K562 (cell line): ENCODE results near the gene RPTOR. TPM values are rescaled to one million over a fixed set of nuclear protein-coding genes. Genes with fewer than 3 reads are reported as not detected.
A peak's percentile ranks its signal among the peaks of the same experiment; 100 is the strongest.

ENCODE experiments used
- ATAC-seq: fragments of 200-7000 bp; cut with Tn5 transposase; 3 replicates; pipeline ENCODE4 v1.9.1; 2020; ENCODE audit warnings: moderate library complexity
- BruUV-seq: library from RNA; stranded (reverse); fragments of 400-500 nt; replicated peaks from 2 replicates; lab custom pipeline; 2021; lab: Mats Ljungman, UMichigan
- CTCF ChIA-PET: fragments of 300-600 bp; formaldehyde crosslinking; extraction: SDS; loops from one replicate; lab custom pipeline; 2021; ENCODE audit warnings: low intra/inter-chr PET ratio; lab: Yijun Ruan, JAX
- POLR2A ChIA-PET: fragments of 300-600, 350-650 bp; sonication (Branson Sonifier 250); formaldehyde crosslinking; extraction: SDS; loops from one replicate; lab custom pipeline; 2021; ENCODE audit warnings: antibody characterized with exemption, inconsistent platforms; lab: Yijun Ruan, JAX
- DNase-seq, 4 experiments: peaks; one replicate each; pipeline versions ENCODE4 v3.0.0 to v3.0.0-alpha.2; 2011 to 2018; ENCODE audit warnings: low spot score in 3 of 4, mixed read lengths in 3 of 4; ENCODE audit errors: extremely low read depth in 1 of 4
- FAIRE-seq: peaks from 2 replicates; lab custom pipeline; 2011; peaks lifted over from hg19 to GRCh38; lab: Jason Lieb, UNC
- H2AFZ ChIP-seq: 2 replicates; pipeline ENCODE4 v1.6.0; 2011; ENCODE audit warnings: low read depth, low read length, control low read depth, inconsistent platforms
- H3K27ac ChIP-seq: fragments of 200-600 bp; 3 replicates; pipeline ENCODE4 v1.8.0; 2011; ENCODE audit warnings: low read depth, mild to moderate bottlenecking, control low read depth, inconsistent platforms, low read length, moderate library complexity, mixed read lengths; ENCODE audit errors: extremely low read depth
- H3K27me3 ChIP-seq, 2 experiments: fragments of 300-600 bp in 1 of 2; 2 replicates in 1 of 2; 3 replicates in 1 of 2; pipeline versions ENCODE4 v1.6.0 to v1.8.0; 2011; ENCODE audit warnings: inconsistent platforms in 2 of 2, low read length in 2 of 2, mild to moderate bottlenecking in 1 of 2, mixed read lengths in 1 of 2, moderate library complexity in 1 of 2; ENCODE audit not compliant: control insufficient read depth in 2 of 2, insufficient read depth in 2 of 2
- H3K36me3 ChIP-seq: fragments of 300-600 bp; 3 replicates; pipeline ENCODE4 v1.8.0; 2011; ENCODE audit warnings: mild to moderate bottlenecking, low read length, inconsistent platforms; ENCODE audit not compliant: control insufficient read depth, insufficient read depth
- H3K4me1 ChIP-seq, 2 experiments: fragments of 200-600 bp in 1 of 2; replicated peaks in 1 of 2; 2 replicates in 1 of 2; 3 replicates in 1 of 2; pipeline versions ENCODE4 v1.5.1 to v1.8.0; 2011; ENCODE audit warnings: inconsistent platforms in 2 of 2, low read length in 2 of 2, mild to moderate bottlenecking in 1 of 2, mixed read lengths in 1 of 2, moderate library complexity in 1 of 2; ENCODE audit not compliant: control insufficient read depth in 2 of 2, insufficient read depth in 2 of 2
- H3K4me2 ChIP-seq: 2 replicates; pipeline ENCODE4 v1.6.1; 2011; ENCODE audit warnings: low read length, control low read depth, inconsistent platforms, mixed read lengths; ENCODE audit not compliant: insufficient read depth
- H3K4me3 ChIP-seq: fragments of 200-600 bp; sonication (generic), shearing (Covaris generic); 2 replicates; pipeline ENCODE4 v1.5.1; 2016; ENCODE audit warnings: control low read depth, inconsistent platforms
- H3K79me2 ChIP-seq: fragments of 200-600 bp; 3 replicates; pipeline ENCODE4 v1.8.0; 2011; ENCODE audit warnings: low read length, inconsistent platforms; ENCODE audit not compliant: control insufficient read depth, insufficient read depth
- H3K9ac ChIP-seq, 2 experiments: 2 replicates each; pipeline versions ENCODE4 v1.6.0 to v1.6.1; 2011; ENCODE audit warnings: low read depth in 2 of 2, low read length in 2 of 2, control low read depth in 1 of 2, inconsistent platforms in 1 of 2, mild to moderate bottlenecking in 1 of 2, mixed read lengths in 1 of 2; ENCODE audit not compliant: insufficient read depth in 1 of 2
- H3K9me1 ChIP-seq: one replicate; pipeline ENCODE4 v1.6.0; 2011; ENCODE audit warnings: inconsistent platforms, mild to moderate bottlenecking, low read length, moderate library complexity; ENCODE audit not compliant: control insufficient read depth, insufficient read depth
- H3K9me3 ChIP-seq: replicated peaks from 2 replicates; pipeline ENCODE4 v1.5.1; 2011; ENCODE audit warnings: low read depth, low read length, inconsistent platforms; ENCODE audit not compliant: control insufficient read depth, insufficient read depth
- H4K20me1 ChIP-seq: replicated peaks from 2 replicates; pipeline ENCODE4 v1.6.1; 2011; ENCODE audit warnings: low read length, inconsistent platforms, mixed read lengths; ENCODE audit not compliant: control insufficient read depth, insufficient read depth
- CAMTA2 ChIP-seq: fragments of 250-450 bp; sonication (Bioruptor Pico); conservative IDR thresholded peaks from 2 replicates; pipeline ENCODE4 v1.5.1; 2022
- FIP1L1 ChIP-seq: fragments of 200-400 bp; formaldehyde crosslinking; IDR thresholded peaks from 2 replicates; pipeline ENCODE4 v1.6.1; 2018; ENCODE audit warnings: mild to moderate bottlenecking, low read depth, low read length; ENCODE audit not compliant: poor library complexity, severe bottlenecking
- L3MBTL2 ChIP-seq: fragments of 450-650 bp; IDR thresholded peaks from 2 replicates; pipeline ENCODE4 v1.6.1; 2016; ENCODE audit warnings: mild to moderate bottlenecking, moderate library complexity
- MTA2 ChIP-seq: fragments of 450-650 bp; IDR thresholded peaks from 2 replicates; pipeline ENCODE4 v1.6.1; 2016; ENCODE audit warnings: low read depth
- MTF1 ChIP-seq: fragments of 250-450 bp; sonication (Bioruptor Pico); IDR thresholded peaks from 2 replicates; pipeline ENCODE4 v1.9.0; 2021; ENCODE audit warnings: moderate library complexity, mild to moderate bottlenecking, inconsistent platforms, borderline replicate concordance
- PTBP1 ChIP-seq: fragments of 200-400 bp; formaldehyde crosslinking; IDR thresholded peaks from 2 replicates; pipeline ENCODE4 v1.6.1; 2017; ENCODE audit warnings: low read depth, low read length
- SMAD2 ChIP-seq: fragments of 150-350 bp; IDR thresholded peaks from 2 replicates; pipeline ENCODE4 v1.6.1; 2014; ENCODE audit warnings: low read depth, mild to moderate bottlenecking, low read length
- SUPT5H ChIP-seq: fragments of 450-650 bp; IDR thresholded peaks from 2 replicates; pipeline ENCODE4 v1.6.1; 2016
- ZNF143 ChIP-seq: sonication (generic); formaldehyde crosslinking; IDR thresholded peaks from 2 replicates; pipeline ENCODE4 v1.9.0; 2022; ENCODE audit warnings: mild to moderate bottlenecking, missing genetic modification reagents
- ZNF239 ChIP-seq: fragments of 250-450 bp; sonication (Bioruptor Pico); IDR thresholded peaks from 2 replicates; pipeline ENCODE4 v1.4.0; 2020; ENCODE audit warnings: mild to moderate bottlenecking
- ZNF668 ChIP-seq: fragments of 250-450 bp; sonication (Bioruptor Pico); IDR thresholded peaks from 2 replicates; pipeline ENCODE4 v1.8.0; 2022; ENCODE audit warnings: mild to moderate bottlenecking, inconsistent platforms
- ZNF707 ChIP-seq: fragments of 250-450 bp; sonication (Bioruptor Pico); conservative IDR thresholded peaks from 2 replicates; pipeline ENCODE4 v1.8.0; 2022; ENCODE audit warnings: inconsistent platforms, mild to moderate bottlenecking, moderate library complexity
- WGBS: fragments of 100-300 bp; shearing (Covaris generic); methylation state at CpG from one replicate; pipeline ENCODE4 v1.1.6; 2016; ENCODE audit warnings: low coverage, mixed read lengths; ENCODE audit not compliant: insufficient coverage; ENCODE audit errors: missing lambda C conversion rate; 5-methylcytosine and 5-hydroxymethylcytosine counted together
- in situ Hi-C: fragments of 300-500 bp; cut with MboI; formaldehyde crosslinking; loops from 4 replicates; pipeline ENCODE4 v1.15.0; 2018; ENCODE audit warnings: inconsistent platforms, mixed read lengths
- intact Hi-C: fragments of 100-400 bp; cut with micrococcal nuclease; formaldehyde crosslinking; loops from 2 replicates; pipeline ENCODE4 v1.14.2; 2022
- polyA plus RNA-seq, 8 experiments: library from polyadenylated mRNA; depleted of rRNA in 4 of 8; stranded (reverse) in 5 of 8; unstranded in 3 of 8; fragments of >200 nt; fragmentation: Nextera tagmentation in 2 of 8; fragmentation: Illumina TruSeq in 1 of 8; extraction: Ambion mirVana in 2 of 8; extraction: Trizol in 1 of 8; gene quantifications; 2 replicates each; pipeline versions ENCODE4 v1.2.1 to v1.2.3, GENCODE V29; 2011 to 2014; ENCODE audit warnings: inconsistent platforms in 1 of 8, missing spikeins in 1 of 8
- total RNA-seq, 7 experiments: library from RNA; depleted of rRNA in 6 of 7; stranded (reverse); fragments of >200 nt in 6 of 7; fragmentation: Illumina TruSeq in 2 of 7; extraction: Trizol in 2 of 7; gene quantifications; 2 replicates each; pipeline versions ENCODE4 v1.2.1 to v1.2.3, GENCODE V29; 2011 to 2021; ENCODE audit warnings: low replicate concordance in 1 of 7
- TF ChIP-seq, protein P1 (sequence below): fragments of 250-450 bp; sonication (Bioruptor Pico); IDR thresholded peaks from 2 replicates; pipeline ENCODE4 v1.8.0; 2021; ENCODE audit warnings: moderate library complexity, mild to moderate bottlenecking, inconsistent platforms
- TF ChIP-seq, protein P2 (sequence below), 2 experiments: fragments of 450-650 bp; IDR thresholded peaks; 2 replicates each; pipeline ENCODE4 v1.6.1; 2016; ENCODE audit warnings: mild to moderate bottlenecking in 2 of 2, borderline replicate concordance in 1 of 2, low read depth in 1 of 2, moderate library complexity in 1 of 2

Gene RPTOR
- total and polyA plus RNA-seq, 9 of the 15 experiments (the other 6 are each of a cell fraction or from before 2014, with no cell fraction given), result 0.24 to 54.1 (median 10.2) TPM

DNA sequence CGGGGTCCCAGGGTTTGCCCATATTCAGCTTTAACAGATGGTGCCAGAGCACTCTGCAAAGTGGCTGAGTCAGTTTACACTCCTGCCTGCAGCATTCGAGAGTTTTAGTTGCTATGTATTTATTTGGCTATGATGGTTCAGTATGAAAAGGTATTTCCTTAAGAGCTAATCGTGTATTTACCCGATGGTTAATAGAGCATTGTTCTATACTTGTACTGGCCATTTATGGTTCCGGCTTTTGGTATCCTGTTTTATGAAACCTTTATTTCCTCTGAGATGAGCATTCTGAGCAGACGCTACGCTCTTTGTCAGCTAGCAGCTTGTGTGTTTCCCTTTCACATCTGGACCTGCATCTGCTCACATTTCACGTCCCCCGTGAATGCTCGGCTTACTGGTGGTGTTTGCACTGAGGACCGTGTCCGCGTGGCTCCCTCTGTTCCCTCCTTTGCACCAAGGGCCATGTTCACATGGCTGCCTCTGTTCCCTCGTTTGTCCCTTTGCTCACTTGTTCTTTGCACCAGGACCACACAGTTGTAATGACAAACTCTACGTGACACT lies 297.9 kb downstream of the RPTOR start:
- no peak for DNase-seq
- Histone ChIP-seq H3K79me2 (no peaks in the 10 kb centered on the region), H3K9ac (peak overlapping the region in 1 of 2 experiments; percentile 20; a peak in 1 of 4 replicates), H3K9me1 (no peaks in the 10 kb centered on the region), H3K4me1 (peaks cover 3 to 15% of the 10 kb centered on the region in 2 experiments; a peak in 4 of 5 replicates), H3K4me2 (no peak overlapping the region), H3K4me3 (no peak overlapping the region), H3K27ac (no peak overlapping the region), H3K36me3 (peaks cover 35% of the 10 kb centered on the region), H3K9me3 (no peaks in the 10 kb centered on the region), H2AFZ (no peak overlapping the region), H4K20me1 (no peaks in the 10 kb centered on the region), H3K27me3 (no peaks in the 10 kb centered on the region)
- no peak for ATAC-seq
- intact Hi-C loops, result no loop called here
- in situ Hi-C loops, result no loop called here
- 93% methylated on average over 15 of the region's 15 CpGs for WGBS
- ChIA-PET POLR2A (interaction anchor here (0.7 kb wide), 1 partner anchor 16 kb away, joined by 3 read pairs; no protein-coding TSS in a partner anchor), CTCF (no interaction called here)
- no peak for FAIRE-seq
- BruUV-seq, result no TSS peak
- TF ChIP-seq ZNF707 (CRISPR knock-in tag) (no peak), L3MBTL2 (no peak), ZNF143 (CRISPR knock-in tag) (no peak), ZNF668 (no peak), PTBP1 (no peak), CAMTA2 (no peak), SUPT5H (no peak), SMAD2 (no peak), MTA2 (no peak), FIP1L1 (no peak), ZNF239 (no peak), MTF1 (CRISPR knock-in tag) (no peak)
- TF ChIP-seq, protein P1, sequence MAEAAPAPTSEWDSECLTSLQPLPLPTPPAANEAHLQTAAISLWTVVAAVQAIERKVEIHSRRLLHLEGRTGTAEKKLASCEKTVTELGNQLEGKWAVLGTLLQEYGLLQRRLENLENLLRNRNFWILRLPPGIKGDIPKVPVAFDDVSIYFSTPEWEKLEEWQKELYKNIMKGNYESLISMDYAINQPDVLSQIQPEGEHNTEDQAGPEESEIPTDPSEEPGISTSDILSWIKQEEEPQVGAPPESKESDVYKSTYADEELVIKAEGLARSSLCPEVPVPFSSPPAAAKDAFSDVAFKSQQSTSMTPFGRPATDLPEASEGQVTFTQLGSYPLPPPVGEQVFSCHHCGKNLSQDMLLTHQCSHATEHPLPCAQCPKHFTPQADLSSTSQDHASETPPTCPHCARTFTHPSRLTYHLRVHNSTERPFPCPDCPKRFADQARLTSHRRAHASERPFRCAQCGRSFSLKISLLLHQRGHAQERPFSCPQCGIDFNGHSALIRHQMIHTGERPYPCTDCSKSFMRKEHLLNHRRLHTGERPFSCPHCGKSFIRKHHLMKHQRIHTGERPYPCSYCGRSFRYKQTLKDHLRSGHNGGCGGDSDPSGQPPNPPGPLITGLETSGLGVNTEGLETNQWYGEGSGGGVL, result no peak
- TF ChIP-seq, protein P2, sequence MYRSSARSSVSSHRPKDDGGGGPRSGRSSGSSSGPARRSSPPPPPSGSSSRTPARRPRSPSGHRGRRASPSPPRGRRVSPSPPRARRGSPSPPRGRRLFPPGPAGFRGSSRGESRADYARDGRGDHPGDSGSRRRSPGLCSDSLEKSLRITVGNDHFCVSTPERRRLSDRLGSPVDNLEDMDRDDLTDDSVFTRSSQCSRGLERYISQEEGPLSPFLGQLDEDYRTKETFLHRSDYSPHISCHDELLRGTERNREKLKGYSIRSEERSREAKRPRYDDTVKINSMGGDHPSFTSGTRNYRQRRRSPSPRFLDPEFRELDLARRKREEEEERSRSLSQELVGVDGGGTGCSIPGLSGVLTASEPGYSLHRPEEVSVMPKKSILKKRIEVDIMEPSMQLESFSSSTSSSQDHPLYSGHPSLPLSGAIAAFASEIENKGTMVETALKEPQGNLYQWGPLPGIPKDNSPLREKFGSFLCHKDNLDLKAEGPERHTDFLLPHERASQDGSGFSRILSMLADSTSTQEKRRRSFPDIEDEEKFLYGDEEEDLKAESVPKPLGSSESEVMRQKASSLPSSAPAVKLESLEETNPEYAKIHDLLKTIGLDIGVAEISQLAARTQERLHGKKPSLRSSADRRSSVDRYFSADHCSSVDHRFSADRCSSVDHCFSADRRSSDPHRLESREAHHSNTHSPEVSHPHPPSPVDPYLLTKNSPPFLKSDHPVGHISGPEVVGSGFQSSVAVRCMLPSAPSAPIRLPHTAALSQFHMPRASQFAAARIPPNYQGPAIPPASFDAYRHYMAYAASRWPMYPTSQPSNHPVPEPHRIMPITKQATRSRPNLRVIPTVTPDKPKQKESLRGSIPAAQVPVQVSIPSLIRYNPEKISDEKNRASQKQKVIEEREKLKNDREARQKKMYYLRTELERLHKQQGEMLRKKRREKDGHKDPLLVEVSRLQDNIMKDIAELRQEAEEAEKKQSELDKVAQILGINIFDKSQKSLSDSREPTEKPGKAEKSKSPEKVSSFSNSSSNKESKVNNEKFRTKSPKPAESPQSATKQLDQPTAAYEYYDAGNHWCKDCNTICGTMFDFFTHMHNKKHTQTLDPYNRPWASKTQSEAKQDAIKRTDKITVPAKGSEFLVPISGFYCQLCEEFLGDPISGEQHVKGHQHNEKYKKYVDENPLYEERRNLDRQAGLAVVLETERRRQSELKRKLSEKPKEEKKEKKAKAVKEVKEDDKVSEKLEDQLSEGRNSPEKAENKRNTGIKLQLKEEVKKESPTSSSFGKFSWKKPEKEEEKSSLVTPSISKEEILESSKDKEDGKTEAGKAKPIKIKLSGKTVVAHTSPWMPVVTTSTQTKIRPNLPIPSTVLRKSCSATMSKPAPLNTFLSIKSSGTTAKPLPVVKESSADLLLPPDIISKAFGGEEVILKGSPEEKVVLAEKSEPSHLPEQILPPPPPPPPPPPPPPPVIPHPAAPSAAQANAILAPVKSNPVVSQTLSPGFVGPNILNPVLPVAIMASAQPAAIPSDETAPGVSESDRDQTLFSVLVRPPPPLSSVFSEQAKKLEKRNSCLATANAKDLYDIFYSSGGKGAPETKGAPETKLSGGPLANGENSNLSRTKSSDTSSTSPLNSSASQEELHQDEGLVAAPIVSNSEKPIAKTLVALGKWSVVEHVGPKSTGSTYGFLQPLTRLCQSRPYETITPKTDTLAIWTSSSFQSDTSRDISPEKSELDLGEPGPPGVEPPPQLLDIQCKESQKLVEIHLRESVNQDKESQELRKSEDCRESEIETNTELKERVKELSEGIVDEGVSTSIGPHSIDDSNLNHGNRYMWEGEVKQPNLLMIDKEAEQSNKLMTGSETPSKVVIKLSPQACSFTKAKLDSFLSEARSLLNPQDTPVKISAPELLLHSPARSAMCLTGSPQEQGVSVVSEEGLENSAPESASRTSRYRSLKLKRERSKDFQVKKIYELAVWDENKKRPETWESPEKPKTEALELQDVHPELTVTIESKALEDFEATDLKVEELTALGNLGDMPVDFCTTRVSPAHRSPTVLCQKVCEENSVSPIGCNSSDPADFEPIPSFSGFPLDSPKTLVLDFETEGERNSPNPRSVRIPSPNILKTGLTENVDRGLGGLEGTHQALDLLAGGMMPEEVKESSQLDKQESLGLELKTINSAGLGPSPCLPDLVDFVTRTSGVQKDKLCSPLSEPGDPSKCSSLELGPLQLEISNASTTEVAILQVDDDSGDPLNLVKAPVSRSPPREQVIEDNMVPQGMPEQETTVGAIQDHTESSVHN (IDR thresholded peaks at IDR 0.05; ENCODE audit: borderline replicate concordance in 1 of 2, low read depth in 1 of 2), result no peak
